BJ (cell line): ENCODE measurements around the gene AMY1A. TPM values are rescaled to one million over a fixed set of nuclear protein-coding genes. Genes with fewer than 3 reads are reported as not detected.
"Not testable (repeated sequence)": the region's sequence is repeated elsewhere in the genome, so short reads cannot be mapped to it uniquely, and the experiment has no call there.

Experiments
- CTCF ChIA-PET: fragments of 350-600 bp; formaldehyde crosslinking; extraction: SDS; loops from one replicate; lab custom pipeline; 2021; ENCODE audit warnings: antibody characterized with exemption, inconsistent platforms; lab: Yijun Ruan, JAX
- POLR2A ChIA-PET: fragments of 300-600 bp; sonication (Branson Sonifier 250); formaldehyde crosslinking; extraction: SDS; loops from one replicate; lab custom pipeline; 2021; ENCODE audit warnings: antibody characterized with exemption; lab: Charles Lee
- DNase-seq: peaks from one replicate; pipeline ENCODE4 v3.0.0-alpha.2; 2011; ENCODE audit warnings: low read depth
- H3K27me3 ChIP-seq: 2 replicates; pipeline ENCODE4 v1.6.0; 2011; ENCODE audit warnings: low read length; ENCODE audit not compliant: control insufficient read depth, insufficient read depth
- H3K36me3 ChIP-seq: 2 replicates; pipeline ENCODE4 v1.5.1; 2011; ENCODE audit warnings: low read length; ENCODE audit not compliant: control insufficient read depth, insufficient read depth
- H3K4me3 ChIP-seq: 2 replicates; pipeline ENCODE4 v1.5.1; 2011; ENCODE audit warnings: low read depth, mild to moderate bottlenecking, control low read depth, low read length
- CTCF ChIP-seq: IDR thresholded peaks from 2 replicates; pipeline ENCODE4 v1.5.1; 2011; ENCODE audit warnings: low read depth, mild to moderate bottlenecking, control low read depth, inconsistent platforms, low read length, moderate library complexity; ENCODE audit not compliant: insufficient read depth
- polyA minus RNA-seq: library from RNA; depleted of rRNA, polyadenylated mRNA; stranded (reverse); fragments of >200 nt; gene quantifications from 2 replicates; pipeline ENCODE4 v1.2.3, GENCODE V29; 2011; rRNA and poly(A)+ RNA removed
- polyA plus RNA-seq: library from polyadenylated mRNA; depleted of rRNA; stranded (reverse); fragments of >200 nt; gene quantifications from 2 replicates; pipeline ENCODE4 v1.2.3, GENCODE V29; 2011; rRNA removed

The AMY1A gene
- polyA plus RNA-seq = not detected in 2 replicates
- polyA minus RNA-seq = not detected in 2 replicates

- H3K27me3 ChIP-seq, CTCF ChIA-PET, H3K4me3 ChIP-seq, POLR2A ChIA-PET, H3K36me3 ChIP-seq, DNase-seq: not testable (repeated sequence)
Measured at GRCh38 chr1:103655460-103655859, at the start of gene AMY1A. Gene AMY1A (plus strand): TSS chr1:103655760. CDS start chr1:103656331, 571 bp downstream.

- Histone ChIP-seq H3K36me3 (no peaks in the 10 kb centered on the region), H3K27me3 (no peaks in the 10 kb centered on the region), H3K4me3 (no peak overlapping the region)
- ChIA-PET POLR2A (no interaction called here), CTCF (no interaction called here)
- TF ChIP-seq CTCF = no peak
- no peak for DNase-seq
Measured at GRCh38 chr1:103616362-103616761, 39.2 kb upstream of the AMY1A start.

- H3K4me3 ChIP-seq, POLR2A ChIA-PET, H3K36me3 ChIP-seq, H3K27me3 ChIP-seq, DNase-seq, CTCF ChIA-PET: not testable (repeated sequence)
Measured at GRCh38 chr1:103616994-103617477, 38.5 kb upstream of the AMY1A start, which contains the start of gene AMY2A. Gene AMY2A (plus strand): TSS chr1:103617427. CDS start chr1:103617441, 14 bp downstream.

GRCh38 chr1:103627436-103627835, 28.1 kb upstream of the AMY1A start:
- H3K36me3 ChIP-seq, H3K27me3 ChIP-seq, CTCF ChIA-PET, POLR2A ChIA-PET, DNase-seq, H3K4me3 ChIP-seq: not testable (repeated sequence)

- CTCF ChIA-PET, POLR2A ChIA-PET, DNase-seq, H3K27me3 ChIP-seq, H3K36me3 ChIP-seq, H3K4me3 ChIP-seq: not testable (repeated sequence)
Measured at GRCh38 chr1:103641194-103641593, 14.4 kb upstream of the AMY1A start.

GRCh38 chr1:103643908-103644307, 11.7 kb upstream of the AMY1A start:
- POLR2A ChIA-PET, H3K27me3 ChIP-seq, H3K4me3 ChIP-seq, CTCF ChIA-PET, H3K36me3 ChIP-seq, DNase-seq: not testable (repeated sequence)

GRCh38 chr1:103650305-103650704, 5.3 kb upstream of the AMY1A start:
- CTCF ChIA-PET, H3K27me3 ChIP-seq, POLR2A ChIA-PET, H3K36me3 ChIP-seq, H3K4me3 ChIP-seq, DNase-seq: not testable (repeated sequence)

- H3K27me3 ChIP-seq, H3K36me3 ChIP-seq, DNase-seq, POLR2A ChIA-PET, CTCF ChIA-PET, H3K4me3 ChIP-seq: not testable (repeated sequence)
Measured at GRCh38 chr1:103650889-103651288, 4.7 kb upstream of the AMY1A start.

GRCh38 chr1:103654133-103654532, 1.4 kb upstream of the AMY1A start:
- H3K27me3 ChIP-seq, H3K36me3 ChIP-seq, H3K4me3 ChIP-seq, POLR2A ChIA-PET, CTCF ChIA-PET, DNase-seq: not testable (repeated sequence)

GRCh38 chr1:103676335-103676734, 20.8 kb downstream of the AMY1A start:
- H3K27me3 ChIP-seq, DNase-seq, H3K4me3 ChIP-seq, POLR2A ChIA-PET, CTCF ChIA-PET, H3K36me3 ChIP-seq: not testable (repeated sequence)

GRCh38 chr1:103696110-103696509, 40.5 kb downstream of the AMY1A start, which contains the start of gene AMY1B:
Gene AMY1B (minus strand): TSS chr1:103696210. CDS start chr1:103695639, 571 bp downstream.
- DNase-seq, H3K27me3 ChIP-seq, CTCF ChIA-PET, POLR2A ChIA-PET, H3K36me3 ChIP-seq, H3K4me3 ChIP-seq: not testable (repeated sequence)

- H3K36me3 ChIP-seq, DNase-seq, H3K4me3 ChIP-seq, H3K27me3 ChIP-seq, POLR2A ChIA-PET, CTCF ChIA-PET: not testable (repeated sequence)
Measured at GRCh38 chr1:103697430-103697829, 41.9 kb downstream of the AMY1A start.
